Measurements from ENCODE around the gene BICRAL. TPM values are rescaled to one million over a fixed set of nuclear protein-coding genes. Genes with fewer than 3 reads are reported as not detected.

Gene BICRAL
- total and polyA plus RNA-seq, 8 donors = 12.6 to 20.0 (median 18.5) TPM

DNA sequence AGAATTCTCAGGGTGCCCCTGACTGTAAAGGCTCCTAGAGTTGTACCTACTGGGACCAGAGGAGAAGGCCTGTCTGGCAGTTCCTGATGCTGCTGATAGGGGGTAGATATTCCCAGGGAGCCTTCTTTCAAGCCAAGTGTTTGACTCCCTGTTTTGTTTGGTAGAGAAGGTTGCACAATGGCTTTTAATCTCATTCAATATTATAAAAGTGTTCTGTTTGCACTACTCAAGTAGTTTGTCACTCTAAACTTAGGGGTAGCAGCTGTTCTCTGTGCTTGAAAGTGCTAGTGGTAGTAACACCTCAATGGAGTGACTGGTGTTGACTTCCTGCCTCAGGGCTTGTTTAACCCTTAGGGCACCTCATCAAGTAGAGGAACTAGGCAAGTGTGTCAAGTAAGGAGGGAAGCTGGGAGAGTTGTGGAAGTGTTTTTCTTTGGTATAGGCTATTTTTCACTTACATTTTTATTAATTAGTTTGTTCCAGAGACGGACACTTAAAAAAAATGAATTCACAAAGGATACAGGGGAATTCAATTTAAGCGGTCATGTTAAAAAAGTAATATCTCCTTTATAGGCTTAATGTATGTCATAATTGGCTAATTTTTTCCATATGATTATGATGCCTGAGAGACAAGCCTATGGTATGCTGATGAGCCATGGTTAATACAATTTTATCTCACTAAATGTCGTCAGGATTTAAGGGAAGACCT, 38.1 kb downstream of the BICRAL start:
- H3K9me3 ChIP-seq = no peaks in the 10 kb centered on the region
- H3K27me3 ChIP-seq = no peaks in the 10 kb centered on the region
- H3K36me3 ChIP-seq = peaks cover 0 to 29% of the 10 kb centered on the region in 2 donors
- no peak overlapping the region for H3K4me3 ChIP-seq
- peak; percentile 96 for ATAC-seq
- peak in 1 of 4 donors; percentile 45 for DNase-seq
- TF ChIP-seq, protein P1, sequence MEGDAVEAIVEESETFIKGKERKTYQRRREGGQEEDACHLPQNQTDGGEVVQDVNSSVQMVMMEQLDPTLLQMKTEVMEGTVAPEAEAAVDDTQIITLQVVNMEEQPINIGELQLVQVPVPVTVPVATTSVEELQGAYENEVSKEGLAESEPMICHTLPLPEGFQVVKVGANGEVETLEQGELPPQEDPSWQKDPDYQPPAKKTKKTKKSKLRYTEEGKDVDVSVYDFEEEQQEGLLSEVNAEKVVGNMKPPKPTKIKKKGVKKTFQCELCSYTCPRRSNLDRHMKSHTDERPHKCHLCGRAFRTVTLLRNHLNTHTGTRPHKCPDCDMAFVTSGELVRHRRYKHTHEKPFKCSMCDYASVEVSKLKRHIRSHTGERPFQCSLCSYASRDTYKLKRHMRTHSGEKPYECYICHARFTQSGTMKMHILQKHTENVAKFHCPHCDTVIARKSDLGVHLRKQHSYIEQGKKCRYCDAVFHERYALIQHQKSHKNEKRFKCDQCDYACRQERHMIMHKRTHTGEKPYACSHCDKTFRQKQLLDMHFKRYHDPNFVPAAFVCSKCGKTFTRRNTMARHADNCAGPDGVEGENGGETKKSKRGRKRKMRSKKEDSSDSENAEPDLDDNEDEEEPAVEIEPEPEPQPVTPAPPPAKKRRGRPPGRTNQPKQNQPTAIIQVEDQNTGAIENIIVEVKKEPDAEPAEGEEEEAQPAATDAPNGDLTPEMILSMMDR (IDR thresholded peaks at IDR 0.05) = peak in 1 of 2 donors; percentile 26
- intact Hi-C loops (cut with DNase I) = no loop called here
- peaks cover 4 to 17% of the 10 kb centered on the region in 2 donors for H3K4me1 ChIP-seq
- H3K27ac ChIP-seq = no peak overlapping the region

GRCh38 chr6:42820512-42821340, 38.9 kb downstream of the BICRAL start:
- intact Hi-C loops (cut with DNase I) = no loop called here
- no peak overlapping the region for H3K27ac ChIP-seq
- no peaks in the 10 kb centered on the region for H3K9me3 ChIP-seq
- H3K27me3 ChIP-seq = no peaks in the 10 kb centered on the region
- ATAC-seq (no peak), DNase-seq (no peak)
- H3K4me1 ChIP-seq = peaks cover 4 to 17% of the 10 kb centered on the region in 2 donors
- H3K4me3 ChIP-seq = no peak overlapping the region
- TF ChIP-seq, protein P1 (IDR thresholded peaks at IDR 0.05) = no peak
- peaks cover 0 to 36% of the 10 kb centered on the region in 2 donors for H3K36me3 ChIP-seq

DNA sequence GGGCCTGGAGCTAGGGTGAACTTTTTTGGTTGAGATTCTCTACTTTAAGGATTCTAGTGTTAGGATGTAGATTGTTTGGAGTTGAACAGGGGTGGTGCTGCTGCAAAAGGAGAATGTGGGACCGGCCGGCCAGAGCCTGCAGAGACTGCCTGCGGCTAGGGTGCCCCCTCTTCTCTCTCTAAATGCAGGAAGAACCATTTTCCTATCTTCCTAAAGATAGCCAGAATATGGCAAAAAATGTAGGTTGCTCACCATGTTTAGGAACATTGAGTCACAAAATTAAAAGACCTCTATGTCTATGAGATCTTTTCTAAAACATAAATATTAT, 39.5 kb downstream of the BICRAL start:
- no peak overlapping the region for H3K4me3 ChIP-seq
- peaks cover 0 to 42% of the 10 kb centered on the region in 2 donors for H3K36me3 ChIP-seq
- intact Hi-C loops (cut with DNase I) = no loop called here
- no peaks in the 10 kb centered on the region for H3K9me3 ChIP-seq
- ATAC-seq (no peak), DNase-seq (no peak)
- peaks cover 4 to 11% of the 10 kb centered on the region in 2 donors for H3K4me1 ChIP-seq
- no peaks in the 10 kb centered on the region for H3K27me3 ChIP-seq
- no peak overlapping the region for H3K27ac ChIP-seq
- TF ChIP-seq, protein P1 (IDR thresholded peaks at IDR 0.05) = no peak

GRCh38 chr6:42821846-42822245, 40.0 kb downstream of the BICRAL start:
- ATAC-seq = no peak
- Histone ChIP-seq H3K27me3 (no peaks in the 10 kb centered on the region), H3K27ac (no peak overlapping the region), H3K4me1 (peaks cover 4 to 10% of the 10 kb centered on the region in 2 donors), H3K4me3 (no peak overlapping the region), H3K36me3 (peaks cover 0 to 48% of the 10 kb centered on the region in 2 donors), H3K9me3 (no peaks in the 10 kb centered on the region)
- intact Hi-C loops (cut with DNase I) = no loop called here
- no peak for DNase-seq
- TF ChIP-seq, protein P1 (IDR thresholded peaks at IDR 0.05) = no peak

DNA sequence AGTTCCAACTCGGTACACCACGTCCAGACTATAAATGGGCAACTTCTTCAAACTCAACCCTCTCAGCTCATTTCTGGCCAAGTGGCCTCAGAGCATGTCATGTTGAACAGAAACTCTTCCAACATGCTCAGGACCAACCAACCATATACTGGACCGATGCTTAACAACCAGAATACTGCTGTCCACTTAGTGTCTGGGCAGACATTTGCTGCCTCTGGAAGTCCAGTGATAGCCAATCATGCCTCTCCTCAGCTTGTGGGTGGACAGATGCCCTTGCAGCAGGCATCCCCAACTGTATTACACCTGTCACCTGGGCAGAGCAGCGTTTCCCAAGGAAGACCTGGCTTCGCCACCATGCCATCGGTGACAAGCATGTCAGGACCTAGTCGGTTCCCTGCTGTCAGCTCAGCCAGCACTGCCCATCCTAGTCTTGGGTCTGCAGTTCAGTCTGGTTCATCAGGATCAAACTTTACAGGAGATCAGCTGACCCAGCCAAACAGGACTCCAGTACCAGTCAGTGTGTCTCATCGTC, 47.8 kb downstream of the BICRAL start:
- peaks cover 0 to 76% of the 10 kb centered on the region in 2 donors for H3K36me3 ChIP-seq
- no peaks in the 10 kb centered on the region for H3K27me3 ChIP-seq
- H3K27ac ChIP-seq = no peak overlapping the region
- intact Hi-C loops (cut with DNase I) = no loop called here
- DNase-seq = no peak
- no peaks in the 10 kb centered on the region for H3K9me3 ChIP-seq
- TF ChIP-seq, protein P1 (IDR thresholded peaks at IDR 0.05) = no peak
- no peak overlapping the region for H3K4me3 ChIP-seq
- no peak for ATAC-seq
- H3K4me1 ChIP-seq = no peaks in the 10 kb centered on the region
